ENCODE results near the gene SLC25A10.

The SLC25A10 gene

DNA sequence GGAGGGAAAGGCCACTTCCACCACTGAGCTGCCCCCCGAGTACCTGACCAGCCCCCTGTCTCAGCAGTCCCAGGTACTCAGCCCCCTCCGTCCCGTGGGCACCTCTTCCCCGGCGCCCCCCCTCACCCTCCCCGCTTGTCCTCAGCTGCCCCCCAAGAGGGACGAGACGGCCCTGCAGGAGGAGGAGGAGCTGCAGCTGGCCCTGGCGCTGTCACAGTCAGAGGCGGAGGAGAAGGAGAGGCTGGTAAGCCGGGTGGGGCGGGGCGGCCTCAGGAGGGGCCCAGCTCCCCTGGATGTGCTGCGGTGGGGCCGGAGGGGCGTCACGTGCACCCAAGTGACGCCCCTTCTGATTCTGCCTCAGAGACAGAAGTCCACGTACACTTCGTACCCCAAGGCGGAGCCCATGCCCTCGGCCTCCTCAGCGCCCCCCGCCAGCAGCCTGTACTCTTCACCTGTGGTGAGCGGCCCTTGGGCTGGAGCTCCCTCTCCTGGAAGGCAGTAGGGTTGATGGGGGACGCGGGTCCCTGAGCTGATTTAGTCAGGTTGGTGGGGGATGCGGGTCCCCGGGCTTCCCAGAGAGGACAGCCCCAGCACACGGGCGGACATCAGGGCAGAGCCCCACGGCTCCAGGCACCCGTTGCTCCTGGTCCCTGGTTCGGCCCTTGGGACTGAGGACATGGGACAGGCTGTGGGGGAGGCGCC is 18.4 kb upstream of the SLC25A10 start:
- TF ChIP-seq POLR2AphosphoS5 (IDR thresholded peaks at IDR 0.05; ENCODE audit: low read depth, low read length) (no peak), SIN3A (IDR thresholded peaks at IDR 0.05; ENCODE audit: borderline replicate concordance, insufficient read depth, low read length) (no peak)

DNA sequence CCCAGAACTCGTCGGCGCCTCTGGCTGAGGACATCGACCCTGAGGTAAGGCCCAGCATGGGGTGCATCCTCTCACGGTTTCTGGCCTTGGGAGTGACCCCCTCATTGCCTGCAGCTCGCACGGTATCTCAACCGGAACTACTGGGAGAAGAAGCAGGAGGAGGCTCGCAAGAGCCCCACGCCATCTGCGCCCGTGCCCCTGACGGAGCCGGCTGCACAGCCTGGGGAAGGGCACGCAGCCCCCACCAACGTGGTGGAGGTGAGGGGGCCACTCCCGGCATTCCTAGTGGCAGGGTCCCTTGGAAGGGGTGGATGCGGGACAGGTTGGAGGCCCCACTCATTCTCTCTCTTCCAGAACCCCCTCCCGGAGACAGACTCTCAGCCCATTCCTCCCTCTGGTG is 17.3 kb upstream of the SLC25A10 start:
- no peak for TF ChIP-seq TAF1 (IDR thresholded peaks at IDR 0.05; ENCODE audit: borderline replicate concordance, insufficient read depth, low read length)
- TF ChIP-seq FOXP2 (optimal IDR thresholded peaks at IDR 0.05; ENCODE audit: borderline replicate concordance, extremely low read depth, extremely low read length, insufficient read depth), result no peak
- TF ChIP-seq SIN3A (IDR thresholded peaks at IDR 0.05; ENCODE audit: borderline replicate concordance, insufficient read depth, low read length), result no peak
- TF ChIP-seq, protein P1, sequence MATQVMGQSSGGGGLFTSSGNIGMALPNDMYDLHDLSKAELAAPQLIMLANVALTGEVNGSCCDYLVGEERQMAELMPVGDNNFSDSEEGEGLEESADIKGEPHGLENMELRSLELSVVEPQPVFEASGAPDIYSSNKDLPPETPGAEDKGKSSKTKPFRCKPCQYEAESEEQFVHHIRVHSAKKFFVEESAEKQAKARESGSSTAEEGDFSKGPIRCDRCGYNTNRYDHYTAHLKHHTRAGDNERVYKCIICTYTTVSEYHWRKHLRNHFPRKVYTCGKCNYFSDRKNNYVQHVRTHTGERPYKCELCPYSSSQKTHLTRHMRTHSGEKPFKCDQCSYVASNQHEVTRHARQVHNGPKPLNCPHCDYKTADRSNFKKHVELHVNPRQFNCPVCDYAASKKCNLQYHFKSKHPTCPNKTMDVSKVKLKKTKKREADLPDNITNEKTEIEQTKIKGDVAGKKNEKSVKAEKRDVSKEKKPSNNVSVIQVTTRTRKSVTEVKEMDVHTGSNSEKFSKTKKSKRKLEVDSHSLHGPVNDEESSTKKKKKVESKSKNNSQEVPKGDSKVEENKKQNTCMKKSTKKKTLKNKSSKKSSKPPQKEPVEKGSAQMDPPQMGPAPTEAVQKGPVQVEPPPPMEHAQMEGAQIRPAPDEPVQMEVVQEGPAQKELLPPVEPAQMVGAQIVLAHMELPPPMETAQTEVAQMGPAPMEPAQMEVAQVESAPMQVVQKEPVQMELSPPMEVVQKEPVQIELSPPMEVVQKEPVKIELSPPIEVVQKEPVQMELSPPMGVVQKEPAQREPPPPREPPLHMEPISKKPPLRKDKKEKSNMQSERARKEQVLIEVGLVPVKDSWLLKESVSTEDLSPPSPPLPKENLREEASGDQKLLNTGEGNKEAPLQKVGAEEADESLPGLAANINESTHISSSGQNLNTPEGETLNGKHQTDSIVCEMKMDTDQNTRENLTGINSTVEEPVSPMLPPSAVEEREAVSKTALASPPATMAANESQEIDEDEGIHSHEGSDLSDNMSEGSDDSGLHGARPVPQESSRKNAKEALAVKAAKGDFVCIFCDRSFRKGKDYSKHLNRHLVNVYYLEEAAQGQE (IDR thresholded peaks at IDR 0.05; ENCODE audit: insufficient read depth in 1 of 2, low read depth in 2 of 2, low read length in 2 of 2), result no peak
- TF ChIP-seq POLR2AphosphoS5 (IDR thresholded peaks at IDR 0.05; ENCODE audit: low read depth, low read length), result no peak

DNA sequence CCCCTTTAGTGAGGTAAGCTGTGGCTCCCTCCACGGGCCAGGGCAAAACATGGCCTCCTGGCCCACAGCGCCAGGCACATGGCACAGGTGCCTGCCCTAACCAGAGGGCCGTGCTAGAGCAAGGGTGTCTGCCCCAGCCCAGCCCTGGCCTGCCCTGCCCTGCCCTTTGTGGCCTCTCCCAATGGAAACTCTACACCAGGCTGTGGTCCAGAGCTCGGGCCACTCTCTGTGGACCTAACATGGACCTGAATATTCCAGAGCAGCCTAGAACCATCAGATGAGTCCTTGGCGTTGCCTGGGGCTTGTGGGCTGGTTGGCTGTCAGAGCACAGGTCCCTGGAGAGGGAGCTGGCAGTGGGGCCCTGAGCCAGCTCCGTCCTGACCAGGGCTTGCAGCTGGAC is 16.9 kb upstream of the SLC25A10 start:
- TF ChIP-seq, protein P1 (IDR thresholded peaks at IDR 0.05; ENCODE audit: insufficient read depth in 1 of 2, low read depth in 2 of 2, low read length in 2 of 2), result no peak
- TF ChIP-seq POLR2AphosphoS5 (IDR thresholded peaks at IDR 0.05; ENCODE audit: low read depth, low read length) (no peak), TAF1 (IDR thresholded peaks at IDR 0.05; ENCODE audit: borderline replicate concordance, insufficient read depth, low read length) (no peak), SIN3A (IDR thresholded peaks at IDR 0.05; ENCODE audit: borderline replicate concordance, insufficient read depth, low read length) (no peak), FOXP2 (optimal IDR thresholded peaks at IDR 0.05; ENCODE audit: borderline replicate concordance, extremely low read depth, extremely low read length, insufficient read depth) (no peak)

DNA sequence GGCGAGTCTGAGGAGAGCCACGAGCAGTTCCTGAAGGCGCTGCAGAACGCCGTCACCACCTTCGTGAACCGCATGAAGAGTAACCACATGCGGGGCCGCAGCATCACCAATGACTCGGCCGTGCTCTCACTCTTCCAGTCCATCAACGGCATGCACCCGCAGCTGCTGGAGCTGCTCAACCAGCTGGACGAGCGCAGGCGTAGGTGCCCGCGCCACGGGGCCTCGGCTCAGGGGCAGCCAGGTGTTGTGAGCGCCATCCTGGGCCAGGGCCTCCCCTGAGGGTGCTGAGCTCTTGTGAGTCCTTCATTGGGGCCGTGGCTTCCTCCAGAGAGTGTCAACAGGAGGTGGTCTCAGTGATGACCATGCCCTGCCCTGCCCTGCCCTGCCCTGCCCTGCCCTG is 16.3 kb upstream of the SLC25A10 start:
- TF ChIP-seq, protein P1 (IDR thresholded peaks at IDR 0.05; ENCODE audit: insufficient read depth in 1 of 2, low read depth in 2 of 2, low read length in 2 of 2), result no peak
- TF ChIP-seq POLR2AphosphoS5 (IDR thresholded peaks at IDR 0.05; ENCODE audit: low read depth, low read length), result no peak

DNA sequence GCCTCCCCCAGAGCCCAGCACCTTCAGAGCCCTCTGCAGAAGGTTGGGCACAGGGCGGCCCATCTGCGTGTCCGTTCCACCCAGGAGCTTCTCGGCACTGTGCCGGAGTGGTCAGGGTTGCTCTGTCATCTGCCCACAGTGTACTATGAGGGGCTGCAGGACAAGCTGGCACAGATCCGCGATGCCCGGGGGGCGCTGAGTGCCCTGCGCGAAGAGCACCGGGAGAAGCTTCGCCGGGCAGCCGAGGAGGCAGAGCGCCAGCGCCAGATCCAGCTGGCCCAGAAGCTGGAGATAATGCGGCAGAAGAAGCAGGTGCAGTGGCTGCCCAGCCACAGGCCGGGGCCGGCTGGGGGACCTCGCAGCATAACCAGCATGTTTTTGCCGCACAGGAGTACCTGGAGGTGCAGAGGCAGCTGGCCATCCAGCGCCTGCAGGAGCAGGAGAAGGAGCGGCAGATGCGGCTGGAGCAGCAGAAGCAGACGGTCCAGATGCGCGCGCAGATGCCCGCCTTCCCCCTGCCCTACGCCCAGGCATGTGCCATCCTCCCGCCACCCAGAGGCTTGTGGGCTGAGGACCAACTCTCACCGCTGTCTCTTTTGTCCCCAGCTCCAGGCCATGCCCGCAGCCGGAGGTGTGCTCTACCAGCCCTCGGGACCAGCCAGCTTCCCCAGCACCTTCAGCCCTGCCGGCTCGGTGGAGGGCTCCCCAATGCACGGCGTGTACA is 15.7 kb upstream of the SLC25A10 start:
- TF ChIP-seq FOXP2 (optimal IDR thresholded peaks at IDR 0.05; ENCODE audit: borderline replicate concordance, extremely low read depth, extremely low read length, insufficient read depth), result no peak

DNA sequence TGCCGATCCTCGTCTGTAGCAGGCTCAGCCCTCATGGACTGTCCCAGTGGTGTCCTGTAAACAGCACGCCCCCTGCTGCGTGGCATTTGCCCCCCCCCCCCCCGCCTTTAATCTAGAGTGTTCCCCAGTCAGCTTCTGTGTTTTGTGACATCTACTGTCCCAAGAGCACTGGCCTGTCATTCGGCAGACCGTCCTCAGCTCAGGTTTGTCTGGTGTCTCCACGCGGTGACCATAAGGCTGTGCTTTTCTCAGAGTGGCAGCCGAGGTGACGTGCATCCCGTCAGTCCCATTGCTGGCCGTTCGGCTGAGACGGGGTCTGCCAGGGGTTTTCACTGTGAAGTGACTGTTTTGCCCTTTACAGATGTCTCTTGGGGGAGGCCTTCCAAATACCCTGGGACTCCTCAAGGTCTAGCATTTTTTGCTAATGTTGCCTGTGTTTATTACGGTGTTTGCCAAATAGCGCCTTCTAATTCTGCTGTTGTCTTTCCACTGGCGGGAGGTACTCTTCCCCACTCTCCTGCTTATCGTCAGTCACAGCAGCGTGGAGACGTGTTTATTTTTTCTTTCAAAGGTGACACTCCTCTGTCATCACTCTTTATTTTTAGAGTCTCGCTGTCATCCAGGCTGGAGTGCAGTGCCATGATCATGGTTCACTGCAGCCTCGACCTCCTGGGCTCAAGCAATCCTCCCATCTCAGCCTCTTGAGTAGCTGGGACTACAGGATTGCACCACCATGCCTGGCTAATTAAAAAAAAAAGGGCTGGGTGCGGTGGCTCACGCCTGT is 14.6 kb upstream of the SLC25A10 start:
- TF ChIP-seq, protein P1 (IDR thresholded peaks at IDR 0.05; ENCODE audit: insufficient read depth in 1 of 2, low read depth in 2 of 2, low read length in 2 of 2), result no peak
- TF ChIP-seq POLR2AphosphoS5 (IDR thresholded peaks at IDR 0.05; ENCODE audit: low read depth, low read length) (no peak), SIN3A (IDR thresholded peaks at IDR 0.05; ENCODE audit: borderline replicate concordance, insufficient read depth, low read length) (no peak), FOXP2 (optimal IDR thresholded peaks at IDR 0.05; ENCODE audit: borderline replicate concordance, extremely low read depth, extremely low read length, insufficient read depth) (no peak), TAF1 (IDR thresholded peaks at IDR 0.05; ENCODE audit: borderline replicate concordance, insufficient read depth, low read length) (no peak)
